OCI-LY1 (cell line): ENCODE results near the gene STX2.

Experiments used
- CTCF ChIP-seq: fragments of 200-600 bp; sonication (generic), shearing (Covaris generic); IDR thresholded peaks from 2 replicates; pipeline ENCODE4 v1.5.1; 2017; ENCODE audit warnings: mild to moderate bottlenecking, antibody characterized with exemption, low read length, moderate library complexity, mixed read lengths
- EZH2 ChIP-seq: fragments of 200-600 bp; sonication (generic), shearing (Covaris generic); IDR thresholded peaks from 2 replicates; pipeline ENCODE4 v1.8.0; 2017; ENCODE audit warnings: borderline replicate concordance, mixed run types, mild to moderate bottlenecking, antibody characterized with exemption, low read length, moderate library complexity, mixed read lengths

DNA sequence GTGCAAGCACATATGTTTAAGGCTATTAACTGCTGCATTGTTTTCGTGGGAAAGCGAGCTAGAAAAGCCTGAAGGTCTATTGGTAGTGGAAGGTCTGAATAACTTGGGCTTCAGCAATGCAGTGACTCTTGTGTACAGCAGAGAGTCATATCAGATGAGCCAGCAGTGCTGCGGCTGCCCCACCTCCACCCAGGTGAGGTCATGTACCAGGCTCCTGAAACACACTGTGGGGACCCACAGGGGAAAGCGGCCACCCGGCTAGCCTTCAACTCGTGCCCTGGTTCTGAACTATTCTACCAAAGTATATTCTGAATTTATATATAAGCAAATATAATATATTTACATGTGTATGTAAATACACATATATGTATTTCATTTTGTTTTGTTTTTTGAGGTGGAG, 20.1 kb upstream of the STX2 start:
- TF ChIP-seq EZH2 (no peak), CTCF (no peak)
